Skeletal muscle tissue (tissue), 4 donors: ENCODE measurements around the gene IPCEF1. TPM values are rescaled to one million over a fixed set of nuclear protein-coding genes. Genes with fewer than 3 reads are reported as not detected.

ENCODE experiments used
- H3K27ac ChIP-seq: one replicate; pipeline ENCODE4 v1.7.0; 2013; ENCODE audit warnings: mild to moderate bottlenecking, low read depth, low read length, inconsistent platforms
- H3K27me3 ChIP-seq, 3 donors: one replicate each; pipeline ENCODE4 v1.7.0; 2013; ENCODE audit warnings: low read length in 3 of 3; ENCODE audit not compliant: control insufficient read depth in 3 of 3, insufficient read depth in 3 of 3
- H3K36me3 ChIP-seq, 3 donors: one replicate each; pipeline ENCODE4 v1.7.0; 2013; ENCODE audit warnings: low read length in 3 of 3; ENCODE audit not compliant: control insufficient read depth in 3 of 3, insufficient read depth in 3 of 3
- H3K4me1 ChIP-seq, 3 donors: one replicate each; pipeline ENCODE4 v1.7.0; 2013; ENCODE audit warnings: low read length in 3 of 3, mild to moderate bottlenecking in 3 of 3; ENCODE audit not compliant: control insufficient read depth in 3 of 3, insufficient read depth in 3 of 3
- H3K4me3 ChIP-seq, 3 donors: one replicate each; pipeline ENCODE4 v1.7.0; 2013; ENCODE audit warnings: low read length in 3 of 3
- H3K9ac ChIP-seq, 3 donors: one replicate each; pipeline ENCODE4 v1.7.0; 2013; ENCODE audit warnings: low read length in 3 of 3, mild to moderate bottlenecking in 3 of 3, moderate library complexity in 2 of 3, low read depth in 1 of 3
- H3K9me3 ChIP-seq, 3 donors: one replicate each; pipeline ENCODE4 v1.7.0; 2013; ENCODE audit warnings: low read length in 3 of 3; ENCODE audit not compliant: control insufficient read depth in 3 of 3
- total RNA-seq: library from RNA; depleted of rRNA; stranded (reverse); fragments of >200 nt; gene quantifications from one replicate; pipeline ENCODE4 v1.2.3, GENCODE V29; 2014
- donor health status: Osteomylitis.

The IPCEF1 gene
- total RNA-seq, 1 donor from 2014 or later: 2.1 TPM

GRCh38 chr6:154112181-154112809 is 244.3 kb downstream of the IPCEF1 start:
- Histone ChIP-seq H3K9me3 (no peaks in the 10 kb centered on the region), H3K4me3 (no peak overlapping the region), H3K36me3 (no peaks in the 10 kb centered on the region), H3K27me3 (no peaks in the 10 kb centered on the region), H3K4me1 (no peaks in the 10 kb centered on the region), H3K9ac (no peak overlapping the region), H3K27ac (no peak overlapping the region)

GRCh38 chr6:154111025-154111424 is 245.6 kb downstream of the IPCEF1 start:
- no peak overlapping the region for H3K27ac ChIP-seq
- no peaks in the 10 kb centered on the region for H3K27me3 ChIP-seq
- H3K36me3 ChIP-seq: no peaks in the 10 kb centered on the region
- H3K9ac ChIP-seq: no peak overlapping the region
- no peaks in the 10 kb centered on the region for H3K9me3 ChIP-seq
- no peak overlapping the region for H3K4me3 ChIP-seq
- no peaks in the 10 kb centered on the region for H3K4me1 ChIP-seq

- no peaks in the 10 kb centered on the region for H3K9me3 ChIP-seq
- H3K27me3 ChIP-seq: peaks cover 0 to 3% (median 0%) of the 10 kb centered on the region in 3 donors
- no peaks in the 10 kb centered on the region for H3K4me1 ChIP-seq
- H3K27ac ChIP-seq: no peak overlapping the region
- no peak overlapping the region for H3K4me3 ChIP-seq
- no peaks in the 10 kb centered on the region for H3K36me3 ChIP-seq
- no peak overlapping the region for H3K9ac ChIP-seq
Observed at GRCh38 chr6:154106251-154106650, 250.4 kb downstream of the IPCEF1 start.

Other genes with a start within 250 kb of the IPCEF1 start
- 3.7 TPM for gene CNKSR3, start 153.9 kb upstream of the IPCEF1 start, total RNA-seq